Testis (tissue), 2 donors: ENCODE data around the gene SESN3.

Source experiments
- POLR2A ChIP-seq: fragments of 450-650 bp; IDR thresholded peaks from one replicate; pipeline ENCODE4 v1.6.1; 2017; ENCODE audit warnings: antibody characterized with exemption, mild to moderate bottlenecking, moderate library complexity
- TF ChIP-seq, protein P1 (sequence below), 3 experiments: fragments of 450-650 bp in 2 of 3; fragments of 200-600 bp in 1 of 3; sonication (generic) in 1 of 3; IDR thresholded peaks; one replicate each; pipeline ENCODE4 v1.5.1; 2016 to 2019; ENCODE audit warnings: antibody characterized with exemption in 3 of 3, mild to moderate bottlenecking in 2 of 3, moderate library complexity in 1 of 3

GRCh38 chr11:95166781-95167180 is 64.2 kb downstream of the SESN3 start:
- TF ChIP-seq, protein P1, sequence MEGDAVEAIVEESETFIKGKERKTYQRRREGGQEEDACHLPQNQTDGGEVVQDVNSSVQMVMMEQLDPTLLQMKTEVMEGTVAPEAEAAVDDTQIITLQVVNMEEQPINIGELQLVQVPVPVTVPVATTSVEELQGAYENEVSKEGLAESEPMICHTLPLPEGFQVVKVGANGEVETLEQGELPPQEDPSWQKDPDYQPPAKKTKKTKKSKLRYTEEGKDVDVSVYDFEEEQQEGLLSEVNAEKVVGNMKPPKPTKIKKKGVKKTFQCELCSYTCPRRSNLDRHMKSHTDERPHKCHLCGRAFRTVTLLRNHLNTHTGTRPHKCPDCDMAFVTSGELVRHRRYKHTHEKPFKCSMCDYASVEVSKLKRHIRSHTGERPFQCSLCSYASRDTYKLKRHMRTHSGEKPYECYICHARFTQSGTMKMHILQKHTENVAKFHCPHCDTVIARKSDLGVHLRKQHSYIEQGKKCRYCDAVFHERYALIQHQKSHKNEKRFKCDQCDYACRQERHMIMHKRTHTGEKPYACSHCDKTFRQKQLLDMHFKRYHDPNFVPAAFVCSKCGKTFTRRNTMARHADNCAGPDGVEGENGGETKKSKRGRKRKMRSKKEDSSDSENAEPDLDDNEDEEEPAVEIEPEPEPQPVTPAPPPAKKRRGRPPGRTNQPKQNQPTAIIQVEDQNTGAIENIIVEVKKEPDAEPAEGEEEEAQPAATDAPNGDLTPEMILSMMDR (IDR thresholded peaks at IDR 0.05), result no peak
- TF ChIP-seq POLR2A, result no peak
